ENCODE data around the gene NUB1.

The NUB1 gene

DNA sequence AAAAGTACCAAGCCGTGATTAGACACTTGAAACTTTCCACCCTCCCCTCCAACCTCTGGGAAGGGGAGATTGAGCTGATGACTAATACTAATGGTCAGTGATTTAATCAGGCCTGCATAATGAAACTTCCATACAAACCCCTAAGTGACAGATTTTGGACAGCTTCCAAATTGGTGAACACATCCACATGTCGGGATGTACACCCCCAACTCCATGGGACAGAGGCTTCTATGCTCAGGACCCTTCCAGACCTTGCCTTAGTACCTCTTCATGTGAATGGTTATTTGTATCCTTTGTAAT, 4.8 kb downstream of the NUB1 start:
- TF ChIP-seq, protein P1, sequence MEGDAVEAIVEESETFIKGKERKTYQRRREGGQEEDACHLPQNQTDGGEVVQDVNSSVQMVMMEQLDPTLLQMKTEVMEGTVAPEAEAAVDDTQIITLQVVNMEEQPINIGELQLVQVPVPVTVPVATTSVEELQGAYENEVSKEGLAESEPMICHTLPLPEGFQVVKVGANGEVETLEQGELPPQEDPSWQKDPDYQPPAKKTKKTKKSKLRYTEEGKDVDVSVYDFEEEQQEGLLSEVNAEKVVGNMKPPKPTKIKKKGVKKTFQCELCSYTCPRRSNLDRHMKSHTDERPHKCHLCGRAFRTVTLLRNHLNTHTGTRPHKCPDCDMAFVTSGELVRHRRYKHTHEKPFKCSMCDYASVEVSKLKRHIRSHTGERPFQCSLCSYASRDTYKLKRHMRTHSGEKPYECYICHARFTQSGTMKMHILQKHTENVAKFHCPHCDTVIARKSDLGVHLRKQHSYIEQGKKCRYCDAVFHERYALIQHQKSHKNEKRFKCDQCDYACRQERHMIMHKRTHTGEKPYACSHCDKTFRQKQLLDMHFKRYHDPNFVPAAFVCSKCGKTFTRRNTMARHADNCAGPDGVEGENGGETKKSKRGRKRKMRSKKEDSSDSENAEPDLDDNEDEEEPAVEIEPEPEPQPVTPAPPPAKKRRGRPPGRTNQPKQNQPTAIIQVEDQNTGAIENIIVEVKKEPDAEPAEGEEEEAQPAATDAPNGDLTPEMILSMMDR (conservative IDR thresholded peaks at IDR 0.05) = no peak
- no peak overlapping the region for H3K27ac ChIP-seq

DNA sequence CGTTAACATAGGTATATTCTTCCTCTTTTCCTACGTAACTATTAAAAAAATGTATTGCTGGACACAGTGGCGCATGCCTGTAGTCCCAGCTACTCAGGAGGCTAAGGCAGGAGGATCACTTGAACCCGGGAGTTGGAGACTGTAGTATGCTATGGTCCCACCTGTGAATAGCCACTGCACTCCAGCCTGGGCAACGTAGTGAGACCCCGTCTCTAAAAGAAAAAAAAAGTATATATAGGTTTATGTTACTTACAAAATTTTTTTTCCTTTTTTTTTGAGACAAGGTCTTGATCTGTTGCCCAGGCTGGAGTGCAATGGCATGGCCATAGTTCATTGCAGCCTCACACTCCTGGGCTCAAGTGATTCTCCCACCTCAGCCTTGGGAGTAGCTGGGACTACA, 5.6 kb downstream of the NUB1 start:
- no peak overlapping the region for H3K27ac ChIP-seq
- TF ChIP-seq, protein P1 (conservative IDR thresholded peaks at IDR 0.05) = no peak

DNA sequence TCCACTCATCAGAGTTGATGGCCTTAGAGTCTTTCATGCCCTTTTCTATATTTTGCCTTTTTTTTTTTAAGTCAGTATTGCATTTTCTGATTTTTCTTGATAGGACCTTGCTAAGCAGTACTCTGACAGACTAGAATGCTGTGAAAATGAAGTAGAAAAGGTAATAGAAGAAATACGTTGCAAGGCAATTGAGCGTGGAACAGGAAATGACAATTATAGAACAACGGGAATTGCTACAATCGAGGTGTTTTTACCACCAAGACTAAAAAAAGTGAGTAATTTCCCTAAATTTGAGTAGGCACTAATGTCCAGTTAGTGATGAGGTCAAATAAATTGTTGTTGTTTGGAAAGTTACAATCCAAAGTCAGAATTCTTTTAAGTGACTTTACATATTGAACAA, 7.4 kb downstream of the NUB1 start:
- H3K27ac ChIP-seq = peak overlapping the region; percentile 40; the same call in 1 of the 2 replicates
- TF ChIP-seq, protein P1 (conservative IDR thresholded peaks at IDR 0.05) = no peak

DNA sequence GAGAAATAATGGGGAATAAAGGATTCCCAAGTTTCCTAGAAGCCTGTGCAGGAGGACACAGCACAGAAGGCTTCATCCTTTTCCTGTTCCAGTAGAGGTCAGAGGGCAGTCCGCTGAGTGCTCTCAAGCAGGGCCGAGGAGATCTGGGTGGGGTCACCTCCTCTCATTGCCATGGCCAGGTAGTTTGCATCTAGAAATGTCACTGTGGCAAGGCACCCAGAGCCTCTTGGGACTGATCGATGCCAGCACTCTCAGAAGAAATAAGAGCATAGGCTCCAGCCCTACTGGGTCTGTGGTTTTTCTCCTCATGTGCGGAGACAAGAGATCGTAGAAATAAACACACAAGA, 7.9 kb downstream of the NUB1 start:
- TF ChIP-seq, protein P1 (conservative IDR thresholded peaks at IDR 0.05) = no peak
- H3K27ac ChIP-seq = peak overlapping the region; percentile 40

DNA sequence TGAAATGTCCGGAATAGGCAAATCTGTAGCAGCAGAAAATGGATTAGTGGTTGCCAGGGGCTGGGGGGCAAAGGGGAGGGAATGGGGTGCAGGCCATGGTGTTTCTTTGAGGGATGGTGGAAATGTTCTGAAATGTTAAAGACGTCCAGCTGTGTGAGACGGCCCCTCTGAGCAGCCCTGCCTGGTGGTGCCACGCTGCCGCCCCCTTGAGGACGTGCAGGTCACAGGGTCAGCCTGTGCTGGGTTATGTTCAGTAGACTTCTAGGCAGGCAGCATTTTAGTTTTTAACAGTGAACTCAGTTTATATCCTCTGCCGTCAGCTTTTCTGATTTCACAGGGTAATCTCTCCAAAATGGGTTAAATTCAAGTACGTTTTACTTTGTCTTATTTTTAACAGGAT, 9.4 kb downstream of the NUB1 start:
- H3K27ac ChIP-seq = no peak overlapping the region
- TF ChIP-seq, protein P1 (conservative IDR thresholded peaks at IDR 0.05) = no peak

DNA sequence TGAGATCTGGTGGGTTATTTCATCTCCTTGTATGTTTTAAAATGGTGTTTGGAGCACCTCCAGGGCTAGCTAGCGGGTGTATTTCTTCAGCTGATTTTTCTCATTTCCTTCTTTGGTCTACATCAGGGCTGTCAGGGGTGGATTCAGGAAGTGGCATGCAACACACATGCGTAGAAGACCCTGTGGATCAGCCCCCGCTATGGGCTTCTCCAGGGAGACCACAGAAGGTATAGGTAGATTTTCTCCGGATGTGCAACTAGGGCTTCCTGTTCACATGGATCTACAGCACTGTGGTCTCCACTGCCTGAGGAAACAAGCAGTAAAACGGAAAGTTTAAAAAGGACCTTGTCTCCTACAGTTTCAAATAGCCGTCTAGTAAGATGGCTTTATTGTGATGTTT, 10.4 kb downstream of the NUB1 start:
- TF ChIP-seq, protein P1 (conservative IDR thresholded peaks at IDR 0.05) = no peak
- H3K27ac ChIP-seq = no peak overlapping the region

DNA sequence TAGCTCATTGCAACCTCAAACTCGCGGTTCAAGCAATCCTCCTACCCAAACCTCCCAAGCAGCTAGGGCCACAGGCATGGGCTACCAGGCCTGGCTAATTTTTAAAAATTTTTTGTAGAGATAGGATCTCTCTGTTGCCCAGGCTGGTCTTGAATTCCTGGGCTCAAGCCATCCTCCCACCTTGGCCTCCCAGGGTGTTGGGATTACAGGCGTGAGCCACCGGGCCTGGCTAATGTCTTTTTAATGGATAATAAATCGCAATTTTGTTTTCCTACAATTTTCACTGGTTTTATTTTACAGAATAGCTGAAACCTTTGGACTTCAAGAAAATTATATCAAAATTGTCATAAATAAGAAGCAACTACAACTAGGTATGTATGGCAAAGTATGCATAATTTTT, 10.9 kb downstream of the NUB1 start:
- H3K27ac ChIP-seq = no peak overlapping the region
- TF ChIP-seq, protein P1 (conservative IDR thresholded peaks at IDR 0.05) = no peak

Measured in VCaP (cell line).